ENCODE measurements around the gene DENND5A. TPM values are rescaled to one million over a fixed set of nuclear protein-coding genes. Genes with fewer than 3 reads are reported as not detected.

DENND5A gene
- total and polyA plus RNA-seq, 10 of the 15 experiments (the other 5 are each of a cell fraction or from before 2014, with no cell fraction given), result 15.6 to 157 (median 85.1) TPM

DNA sequence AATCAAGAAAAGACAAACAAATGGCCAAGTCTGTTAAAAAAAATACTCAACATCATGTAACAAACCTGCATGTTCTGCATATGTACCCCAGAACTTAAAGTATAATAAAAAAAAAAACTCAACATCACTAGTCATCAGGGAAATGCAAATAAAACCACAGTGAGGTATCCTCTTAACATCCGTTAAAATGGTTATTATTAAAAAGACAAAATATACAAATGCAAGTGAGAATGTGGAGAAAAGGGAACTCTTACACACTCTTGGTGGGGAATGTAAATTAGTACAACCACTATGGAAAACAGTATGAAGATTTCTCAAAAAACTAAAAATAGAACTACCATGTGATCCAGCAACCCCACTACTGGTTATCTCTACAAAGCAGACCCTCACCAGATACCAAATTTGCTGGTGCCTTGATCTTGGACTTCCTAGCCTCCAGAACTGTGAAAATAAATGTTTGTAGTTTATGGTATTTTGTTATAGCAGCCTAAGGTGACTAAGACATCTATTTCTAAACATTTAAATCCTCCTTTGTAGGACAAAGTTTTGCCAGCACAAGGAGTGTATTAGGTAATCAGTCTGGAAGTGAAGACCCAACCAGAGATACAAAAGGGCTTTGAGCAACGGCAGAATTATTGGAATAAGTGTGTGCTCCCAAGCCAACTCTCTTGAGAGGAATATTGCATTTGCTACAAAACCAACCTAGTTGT lies 141.4 kb downstream of the DENND5A start:
- no TSS peak for BruUV-seq (replicated peaks)
- H3K27me3 ChIP-seq (replicated peaks in 1 of 2; ENCODE audit: control insufficient read depth in 2 of 2, insufficient read depth in 2 of 2, low read length in 1 of 2), result no peaks in the 10 kb centered on the region
- TF ChIP-seq HDGF (IDR thresholded peaks at IDR 0.05) (no peak), HDAC2 (IDR thresholded peaks at IDR 0.05) (no peak), ESRRA (IDR thresholded peaks at IDR 0.05; ENCODE audit: low read length) (no peak), TARDBP (IDR thresholded peaks at IDR 0.05; ENCODE audit: borderline replicate concordance) (no peak), ZBED1 (IDR thresholded peaks at IDR 0.05; ENCODE audit: borderline replicate concordance) (no peak), POLR2AphosphoS5 (IDR thresholded peaks at IDR 0.05; ENCODE audit: low read length) (no peak), GATAD2B (conservative IDR thresholded peaks at IDR 0.05; ENCODE audit: low read depth) (no peak), HDAC6 (IDR thresholded peaks at IDR 0.05; ENCODE audit: unreplicated experiment) (no peak), YY1 (IDR thresholded peaks at IDR 0.05; ENCODE audit: low read depth, low read length) (no peak), CREB1 (IDR thresholded peaks at IDR 0.05; ENCODE audit: low read depth) (no peak), HCFC1 (IDR thresholded peaks at IDR 0.05; ENCODE audit: low read length) (no peak), JUNB (IDR thresholded peaks at IDR 0.05) (no peak), GABPA (IDR thresholded peaks at IDR 0.05; ENCODE audit: low read depth) (no peak), LARP7 (IDR thresholded peaks at IDR 0.05) (no peak)
- TF ChIP-seq, protein P1, sequence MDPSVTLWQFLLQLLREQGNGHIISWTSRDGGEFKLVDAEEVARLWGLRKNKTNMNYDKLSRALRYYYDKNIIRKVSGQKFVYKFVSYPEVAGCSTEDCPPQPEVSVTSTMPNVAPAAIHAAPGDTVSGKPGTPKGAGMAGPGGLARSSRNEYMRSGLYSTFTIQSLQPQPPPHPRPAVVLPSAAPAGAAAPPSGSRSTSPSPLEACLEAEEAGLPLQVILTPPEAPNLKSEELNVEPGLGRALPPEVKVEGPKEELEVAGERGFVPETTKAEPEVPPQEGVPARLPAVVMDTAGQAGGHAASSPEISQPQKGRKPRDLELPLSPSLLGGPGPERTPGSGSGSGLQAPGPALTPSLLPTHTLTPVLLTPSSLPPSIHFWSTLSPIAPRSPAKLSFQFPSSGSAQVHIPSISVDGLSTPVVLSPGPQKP (IDR thresholded peaks at IDR 0.05; ENCODE audit: low read depth, low read length), result no peak
- FAIRE-seq, result no peak
- in situ Hi-C loops (cut with MboI) (no loop called here), intact Hi-C loops (cut with micrococcal nuclease; ENCODE audit: unreplicated experiment) (no loop called here)
- H3K27ac ChIP-seq (ENCODE audit: control insufficient read depth, insufficient read depth), result no peak overlapping the region
- H3K9ac ChIP-seq (ENCODE audit: control insufficient read depth, insufficient read depth, low read length), result no peak overlapping the region
- ChIA-PET SMC1A (ENCODE audit: uncharacterized antibody, unreplicated experiment) (interaction anchor here (0.6 to 1.2 kb wide), 3 partner anchors 8 to 107 kb away, joined by 3 read pairs; no protein-coding TSS in a partner anchor), RAD21 (ENCODE audit: unreplicated experiment) (no interaction called here), CTCF (interaction anchor here (0.6 to 1.8 kb wide), 3 partner anchors 108 to 164 kb away, joined by 3 to 9 read pairs (median 3); no protein-coding TSS in a partner anchor), POLR2A (no interaction called here)
- H3K4me3 ChIP-seq, result no peak overlapping the region
- 25% methylated on average over 2 of the region's 2 CpGs for WGBS (ENCODE audit: insufficient coverage, insufficient replicate concordance, low lambda C conversion rate, missing lambda C conversion rate)
- H3K9me3 ChIP-seq (replicated peaks; ENCODE audit: control insufficient read depth, insufficient read depth, low read length), result no peaks in the 10 kb centered on the region
- no peaks in the 10 kb centered on the region for H3K79me2 ChIP-seq (ENCODE audit: control insufficient read depth, insufficient read depth, low read length)
- no peak for DNase-seq (ENCODE audit: low read depth, low spot score)
- no peaks in the 10 kb centered on the region for H3K4me1 ChIP-seq (ENCODE audit: control insufficient read depth, insufficient read depth, low read length)
- no peak overlapping the region for H2AFZ ChIP-seq (ENCODE audit: control insufficient read depth, low read depth, low read length)
- H4K20me1 ChIP-seq (ENCODE audit: control insufficient read depth, insufficient read depth), result no peaks in the 10 kb centered on the region
- no peak overlapping the region for H3K4me2 ChIP-seq (ENCODE audit: control insufficient read depth, insufficient read depth)
- no peaks in the 10 kb centered on the region for H3K36me3 ChIP-seq (ENCODE audit: control insufficient read depth in 2 of 2, insufficient read depth in 2 of 2, low read length in 1 of 2)
- ATAC-seq, result no peak
